Neural cell (in vitro differentiated cells): ENCODE data around the gene POLR3C. TPM values are rescaled to one million over a fixed set of nuclear protein-coding genes. Genes with fewer than 3 reads are reported as not detected.

Experiments used
- H2AFZ ChIP-seq: fragments of 200-600, 300-800 bp; sonication (generic), shearing (Covaris generic); 2 replicates; pipeline ENCODE4 v1.6.0; 2014; ENCODE audit warnings: low read depth, mild to moderate bottlenecking, antibody characterized with exemption, low read length, moderate library complexity
- H3F3A ChIP-seq: fragments of 200-600 bp; shearing (Covaris generic); 2 replicates; pipeline ENCODE4 v1.6.1; 2016; ENCODE audit warnings: mild to moderate bottlenecking, moderate library complexity, mixed read lengths, antibody characterized with exemption, low read length; ENCODE audit not compliant: insufficient read depth, poor library complexity, severe bottlenecking
- H3K27ac ChIP-seq: fragments of 200-600, 300-800 bp; sonication (generic), shearing (Covaris generic); 2 replicates; pipeline ENCODE4 v1.5.1; 2014; ENCODE audit warnings: mild to moderate bottlenecking, low read length, moderate library complexity
- H3K27me3 ChIP-seq: fragments of 300-800, 200-600 bp; sonication (generic), shearing (Covaris generic); 2 replicates; pipeline ENCODE4 v1.6.0; 2014; ENCODE audit warnings: mild to moderate bottlenecking, low read depth, low read length, moderate library complexity; ENCODE audit not compliant: insufficient read depth
- H3K36me3 ChIP-seq: fragments of 300-800, 200-600 bp; sonication (generic), shearing (Covaris generic); 2 replicates; pipeline ENCODE4 v1.5.1; 2014; ENCODE audit warnings: mild to moderate bottlenecking, antibody characterized with exemption, low read length, moderate library complexity; ENCODE audit not compliant: insufficient read depth
- H3K4me2 ChIP-seq: fragments of 300-800, 200-600 bp; sonication (generic), shearing (Covaris generic); 2 replicates; pipeline ENCODE4 v1.6.0; 2014; ENCODE audit warnings: mild to moderate bottlenecking, low read length
- H3K4me3 ChIP-seq: fragments of 300-800, 200-600 bp; sonication (generic), shearing (Covaris generic); 2 replicates; pipeline ENCODE4 v1.5.1; 2014; ENCODE audit warnings: mild to moderate bottlenecking, low read length, moderate library complexity
- H3K79me2 ChIP-seq: fragments of 200-600 bp; shearing (Covaris generic); replicated peaks from 2 replicates; pipeline ENCODE4 v1.6.0; 2014; ENCODE audit warnings: mild to moderate bottlenecking, low read length, moderate library complexity; ENCODE audit not compliant: insufficient read depth
- H3K9ac ChIP-seq: fragments of 300-800, 200-600 bp; sonication (generic), shearing (Covaris generic); 2 replicates; pipeline ENCODE4 v1.6.1; 2016; ENCODE audit warnings: mild to moderate bottlenecking, low read length, mixed read lengths
- H3K9me2 ChIP-seq: fragments of 200-600 bp; shearing (Covaris generic); 2 replicates; pipeline ENCODE4 v1.6.1; 2016; ENCODE audit warnings: mild to moderate bottlenecking, low read length, mixed read lengths; ENCODE audit not compliant: insufficient read depth
- H3K9me3 ChIP-seq: fragments of 200-600, 300-800 bp; sonication (generic), shearing (Covaris generic); 2 replicates; pipeline ENCODE4 v1.6.1; 2016; ENCODE audit warnings: mild to moderate bottlenecking, mixed run types, low read length, moderate library complexity, mixed read lengths
- H4K20me1 ChIP-seq: fragments of 200-600 bp; shearing (Covaris generic); 2 replicates; pipeline ENCODE4 v1.6.1; 2016; ENCODE audit warnings: mild to moderate bottlenecking, mixed run types; ENCODE audit not compliant: insufficient read depth
- EP300 ChIP-seq: fragments of 450-650 bp; conservative IDR thresholded peaks from 2 replicates; pipeline ENCODE4 v1.6.1; 2014; ENCODE audit warnings: antibody characterized with exemption, mild to moderate bottlenecking, moderate library complexity; ENCODE audit not compliant: poor library complexity, severe bottlenecking
- EZH2 ChIP-seq: fragments of 200-600, 300-800 bp; shearing (Covaris generic), sonication (generic); IDR thresholded peaks from 2 replicates; pipeline ENCODE4 v1.6.1; 2014; ENCODE audit warnings: antibody characterized with exemption, low read length, borderline replicate concordance, mild to moderate bottlenecking; ENCODE audit not compliant: insufficient read depth, poor library complexity, severe bottlenecking
- MXI1 ChIP-seq: fragments of 450-650 bp; conservative IDR thresholded peaks from 2 replicates; pipeline ENCODE4 v1.6.1; 2014; ENCODE audit warnings: antibody characterized with exemption, mild to moderate bottlenecking; ENCODE audit not compliant: poor library complexity, severe bottlenecking
- POLR2AphosphoS5 ChIP-seq: IDR thresholded peaks from 2 replicates; pipeline ENCODE4 v1.6.1; 2012
- RAD21 ChIP-seq: fragments of 450-650 bp; conservative IDR thresholded peaks from 2 replicates; pipeline ENCODE4 v1.6.1; 2014; ENCODE audit warnings: antibody characterized with exemption, mild to moderate bottlenecking, moderate library complexity
- SMC3 ChIP-seq: fragments of 450-650 bp; conservative IDR thresholded peaks from 2 replicates; pipeline ENCODE4 v1.6.1; 2014; ENCODE audit warnings: antibody characterized with exemption, mild to moderate bottlenecking, moderate library complexity; ENCODE audit not compliant: poor library complexity
- TAF1 ChIP-seq: IDR thresholded peaks from 2 replicates; pipeline ENCODE4 v1.6.1; 2012; ENCODE audit warnings: low read depth
- polyA plus RNA-seq: library from polyadenylated mRNA; depleted of rRNA; stranded (reverse); fragments of >200 nt; gene quantifications from 2 replicates; pipeline ENCODE4 v1.2.3, GENCODE V29; 2014
- TF ChIP-seq, protein P1 (sequence below): IDR thresholded peaks from 2 replicates; pipeline ENCODE4 v1.6.1; 2012; ENCODE audit warnings: borderline replicate concordance
- TF ChIP-seq, protein P2 (sequence below): fragments of 450-650 bp; IDR thresholded peaks from 2 replicates; pipeline ENCODE4 v1.5.1; 2014; ENCODE audit warnings: antibody characterized with exemption, mild to moderate bottlenecking, moderate library complexity; ENCODE audit not compliant: poor library complexity, severe bottlenecking

The POLR3C gene
- polyA plus RNA-seq, 1 donor from 2014 or later = 30.1 TPM

DNA sequence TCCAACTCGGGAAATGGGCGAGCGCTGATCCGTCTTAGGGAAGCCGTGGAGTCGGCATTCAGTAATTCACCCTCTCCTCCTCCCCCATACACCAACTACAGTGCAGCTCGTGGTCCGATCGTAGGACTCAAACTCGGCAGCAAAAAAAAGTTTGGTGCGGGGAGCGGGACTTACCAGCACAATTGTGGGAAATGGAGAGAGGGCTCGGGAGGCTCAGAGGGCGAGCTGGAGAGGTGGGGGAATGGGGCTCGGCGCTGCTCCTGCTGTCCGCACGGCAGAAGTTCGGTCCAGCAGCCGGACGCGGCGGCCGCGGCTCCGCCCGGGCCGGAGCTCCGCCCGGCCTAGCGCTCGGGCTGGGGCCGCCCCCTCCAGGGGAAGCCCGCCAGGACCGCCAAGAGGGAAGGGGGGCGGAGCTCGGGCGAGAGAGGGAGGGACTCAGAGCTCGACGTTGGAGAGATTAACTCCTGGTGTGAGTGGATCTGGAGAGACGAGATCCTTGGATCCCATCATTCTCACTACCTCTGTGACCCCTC lies 35.6 kb downstream of the POLR3C start:
- Histone ChIP-seq H3K4me3 (peak overlapping the region; percentile 94), H2AFZ (peak overlapping the region; percentile 74), H3K9me3 (no peaks in the 10 kb centered on the region), H3K36me3 (no peaks in the 10 kb centered on the region), H3K9ac (peak overlapping the region; percentile 81), H3F3A (no peaks in the 10 kb centered on the region), H3K27ac (no peak overlapping the region), H3K27me3 (no peaks in the 10 kb centered on the region), H3K4me2 (peak overlapping the region; percentile 46), H4K20me1 (no peaks in the 10 kb centered on the region), H3K79me2 (peaks cover 5% of the 10 kb centered on the region), H3K9me2 (no peaks in the 10 kb centered on the region)
- TF ChIP-seq EZH2 = no peak
- TF ChIP-seq, protein P1, sequence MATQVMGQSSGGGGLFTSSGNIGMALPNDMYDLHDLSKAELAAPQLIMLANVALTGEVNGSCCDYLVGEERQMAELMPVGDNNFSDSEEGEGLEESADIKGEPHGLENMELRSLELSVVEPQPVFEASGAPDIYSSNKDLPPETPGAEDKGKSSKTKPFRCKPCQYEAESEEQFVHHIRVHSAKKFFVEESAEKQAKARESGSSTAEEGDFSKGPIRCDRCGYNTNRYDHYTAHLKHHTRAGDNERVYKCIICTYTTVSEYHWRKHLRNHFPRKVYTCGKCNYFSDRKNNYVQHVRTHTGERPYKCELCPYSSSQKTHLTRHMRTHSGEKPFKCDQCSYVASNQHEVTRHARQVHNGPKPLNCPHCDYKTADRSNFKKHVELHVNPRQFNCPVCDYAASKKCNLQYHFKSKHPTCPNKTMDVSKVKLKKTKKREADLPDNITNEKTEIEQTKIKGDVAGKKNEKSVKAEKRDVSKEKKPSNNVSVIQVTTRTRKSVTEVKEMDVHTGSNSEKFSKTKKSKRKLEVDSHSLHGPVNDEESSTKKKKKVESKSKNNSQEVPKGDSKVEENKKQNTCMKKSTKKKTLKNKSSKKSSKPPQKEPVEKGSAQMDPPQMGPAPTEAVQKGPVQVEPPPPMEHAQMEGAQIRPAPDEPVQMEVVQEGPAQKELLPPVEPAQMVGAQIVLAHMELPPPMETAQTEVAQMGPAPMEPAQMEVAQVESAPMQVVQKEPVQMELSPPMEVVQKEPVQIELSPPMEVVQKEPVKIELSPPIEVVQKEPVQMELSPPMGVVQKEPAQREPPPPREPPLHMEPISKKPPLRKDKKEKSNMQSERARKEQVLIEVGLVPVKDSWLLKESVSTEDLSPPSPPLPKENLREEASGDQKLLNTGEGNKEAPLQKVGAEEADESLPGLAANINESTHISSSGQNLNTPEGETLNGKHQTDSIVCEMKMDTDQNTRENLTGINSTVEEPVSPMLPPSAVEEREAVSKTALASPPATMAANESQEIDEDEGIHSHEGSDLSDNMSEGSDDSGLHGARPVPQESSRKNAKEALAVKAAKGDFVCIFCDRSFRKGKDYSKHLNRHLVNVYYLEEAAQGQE = no peak
- TF ChIP-seq RAD21 = no peak
- TF ChIP-seq TAF1 = no peak
- no peak for TF ChIP-seq POLR2AphosphoS5
- no peak for TF ChIP-seq SMC3
- TF ChIP-seq, protein P2, sequence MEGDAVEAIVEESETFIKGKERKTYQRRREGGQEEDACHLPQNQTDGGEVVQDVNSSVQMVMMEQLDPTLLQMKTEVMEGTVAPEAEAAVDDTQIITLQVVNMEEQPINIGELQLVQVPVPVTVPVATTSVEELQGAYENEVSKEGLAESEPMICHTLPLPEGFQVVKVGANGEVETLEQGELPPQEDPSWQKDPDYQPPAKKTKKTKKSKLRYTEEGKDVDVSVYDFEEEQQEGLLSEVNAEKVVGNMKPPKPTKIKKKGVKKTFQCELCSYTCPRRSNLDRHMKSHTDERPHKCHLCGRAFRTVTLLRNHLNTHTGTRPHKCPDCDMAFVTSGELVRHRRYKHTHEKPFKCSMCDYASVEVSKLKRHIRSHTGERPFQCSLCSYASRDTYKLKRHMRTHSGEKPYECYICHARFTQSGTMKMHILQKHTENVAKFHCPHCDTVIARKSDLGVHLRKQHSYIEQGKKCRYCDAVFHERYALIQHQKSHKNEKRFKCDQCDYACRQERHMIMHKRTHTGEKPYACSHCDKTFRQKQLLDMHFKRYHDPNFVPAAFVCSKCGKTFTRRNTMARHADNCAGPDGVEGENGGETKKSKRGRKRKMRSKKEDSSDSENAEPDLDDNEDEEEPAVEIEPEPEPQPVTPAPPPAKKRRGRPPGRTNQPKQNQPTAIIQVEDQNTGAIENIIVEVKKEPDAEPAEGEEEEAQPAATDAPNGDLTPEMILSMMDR = no peak
- no peak for TF ChIP-seq MXI1
- TF ChIP-seq EP300 = no peak

DNA sequence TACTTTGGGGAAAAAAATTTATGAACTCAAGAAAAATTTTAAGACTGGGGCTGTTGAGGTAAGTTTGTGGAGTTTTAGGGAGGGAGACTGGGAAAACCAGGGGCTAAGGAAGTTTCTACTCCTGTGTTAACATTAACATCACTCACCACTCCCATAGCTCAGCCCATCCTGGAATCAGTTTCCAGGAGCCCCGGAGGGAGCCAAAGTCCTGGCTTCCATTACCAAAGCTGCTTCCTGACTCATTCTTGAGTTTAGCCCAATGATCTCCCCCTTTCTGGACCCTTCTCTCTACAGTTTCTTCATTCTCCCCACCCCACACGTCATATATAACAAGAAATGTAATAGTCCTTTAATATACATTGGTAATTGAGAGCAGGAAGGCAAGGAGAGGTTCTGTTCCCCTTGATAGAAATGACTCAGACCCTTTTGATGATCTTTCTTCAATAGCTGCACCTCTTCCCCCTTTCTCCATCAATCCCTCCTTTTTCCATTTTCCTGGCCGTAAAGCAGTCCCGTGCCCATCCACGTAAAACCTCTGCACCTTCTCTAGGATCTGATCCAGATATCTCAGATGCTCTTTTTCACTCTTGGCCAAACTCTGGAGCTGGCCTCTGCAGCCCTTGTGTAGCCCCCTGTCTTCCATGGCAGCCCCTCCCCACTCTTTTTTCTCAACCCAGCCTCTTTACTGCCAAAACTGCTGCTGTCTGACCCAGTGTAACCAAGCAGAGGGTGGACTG lies 39.5 kb downstream of the POLR3C start:
- TF ChIP-seq POLR2AphosphoS5 (no peak), EZH2 (no peak), SMC3 (no peak), TAF1 (no peak), MXI1 (no peak), EP300 (no peak), RAD21 (no peak)
- TF ChIP-seq, protein P2 = no peak
- TF ChIP-seq, protein P1 = no peak
- Histone ChIP-seq H3K4me2 (no peak overlapping the region), H3K9me3 (no peaks in the 10 kb centered on the region), H3F3A (no peaks in the 10 kb centered on the region), H3K36me3 (no peaks in the 10 kb centered on the region), H3K27ac (no peak overlapping the region), H3K27me3 (no peaks in the 10 kb centered on the region), H2AFZ (no peak overlapping the region), H3K4me3 (no peak overlapping the region), H3K9me2 (no peaks in the 10 kb centered on the region), H3K79me2 (no peaks in the 10 kb centered on the region), H4K20me1 (no peaks in the 10 kb centered on the region), H3K9ac (no peak overlapping the region)
